ENCODE measurements around the gene PIGW.

DNA sequence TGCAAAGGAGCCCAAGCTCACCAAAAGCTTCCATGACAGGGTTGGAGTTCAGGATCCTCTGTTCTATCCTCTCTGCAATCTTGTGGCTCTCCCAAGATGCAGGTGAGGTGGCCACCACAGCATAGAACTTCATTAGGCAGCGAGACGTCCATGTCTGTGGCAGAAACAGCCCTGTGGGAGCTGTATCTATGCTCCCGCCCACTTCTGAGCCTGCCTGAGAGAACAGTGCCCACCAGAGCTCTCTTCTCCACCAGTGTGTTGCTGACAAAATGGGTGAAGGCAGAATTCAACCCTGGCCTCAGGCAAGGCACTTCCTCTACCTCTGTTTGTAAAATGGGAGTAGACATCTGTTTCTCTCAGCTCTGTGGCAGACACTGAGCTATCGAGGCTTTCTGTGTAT lies 18.9 kb upstream of the PIGW start:
- TF ChIP-seq, protein P1, sequence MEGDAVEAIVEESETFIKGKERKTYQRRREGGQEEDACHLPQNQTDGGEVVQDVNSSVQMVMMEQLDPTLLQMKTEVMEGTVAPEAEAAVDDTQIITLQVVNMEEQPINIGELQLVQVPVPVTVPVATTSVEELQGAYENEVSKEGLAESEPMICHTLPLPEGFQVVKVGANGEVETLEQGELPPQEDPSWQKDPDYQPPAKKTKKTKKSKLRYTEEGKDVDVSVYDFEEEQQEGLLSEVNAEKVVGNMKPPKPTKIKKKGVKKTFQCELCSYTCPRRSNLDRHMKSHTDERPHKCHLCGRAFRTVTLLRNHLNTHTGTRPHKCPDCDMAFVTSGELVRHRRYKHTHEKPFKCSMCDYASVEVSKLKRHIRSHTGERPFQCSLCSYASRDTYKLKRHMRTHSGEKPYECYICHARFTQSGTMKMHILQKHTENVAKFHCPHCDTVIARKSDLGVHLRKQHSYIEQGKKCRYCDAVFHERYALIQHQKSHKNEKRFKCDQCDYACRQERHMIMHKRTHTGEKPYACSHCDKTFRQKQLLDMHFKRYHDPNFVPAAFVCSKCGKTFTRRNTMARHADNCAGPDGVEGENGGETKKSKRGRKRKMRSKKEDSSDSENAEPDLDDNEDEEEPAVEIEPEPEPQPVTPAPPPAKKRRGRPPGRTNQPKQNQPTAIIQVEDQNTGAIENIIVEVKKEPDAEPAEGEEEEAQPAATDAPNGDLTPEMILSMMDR (IDR thresholded peaks at IDR 0.05; ENCODE audit: control extremely low read depth in 1 of 3, insufficient read depth in 1 of 3, low read depth in 1 of 3, low read length in 3 of 3) = no peak
- TF ChIP-seq TAF1 (IDR thresholded peaks at IDR 0.05; ENCODE audit: low read depth, low read length) (no peak), CHD2 (IDR thresholded peaks at IDR 0.05; ENCODE audit: low read length) (no peak), EZH2 (IDR thresholded peaks at IDR 0.05; ENCODE audit: low read depth, low read length, severe bottlenecking) (no peak)

All from H1 (cell line).